Uterus (tissue), 2 donors: ENCODE measurements around the gene PHLDA2.
"Not testable (repeated sequence)": the region's sequence is repeated elsewhere in the genome, so short reads cannot be mapped to it uniquely, and the experiment has no call there.

Source experiments
- CTCF ChIP-seq, 4 experiments: fragments of 200-600 bp in 2 of 4; fragments of 450-650 bp in 2 of 4; sonication (generic) in 2 of 4; IDR thresholded peaks; one replicate each; pipeline ENCODE4 v1.5.1; 2016 to 2019; ENCODE audit warnings: antibody characterized with exemption in 4 of 4, mild to moderate bottlenecking in 2 of 4, moderate library complexity in 1 of 4
- POLR2A ChIP-seq, 2 donors: fragments of 450-650 bp; IDR thresholded peaks; one replicate each; pipeline ENCODE4 v1.6.1; 2016; ENCODE audit warnings: antibody characterized with exemption in 2 of 2, mild to moderate bottlenecking in 1 of 2, moderate library complexity in 1 of 2

- not testable (repeated sequence) for TF ChIP-seq POLR2A, CTCF (IDR thresholded peaks at IDR 0.05)
These were observed 23.9 kb downstream of the PHLDA2 start for GRCh38 chr11:2905299-2905698.
